ENCODE results near the gene AGFG2.

DNA sequence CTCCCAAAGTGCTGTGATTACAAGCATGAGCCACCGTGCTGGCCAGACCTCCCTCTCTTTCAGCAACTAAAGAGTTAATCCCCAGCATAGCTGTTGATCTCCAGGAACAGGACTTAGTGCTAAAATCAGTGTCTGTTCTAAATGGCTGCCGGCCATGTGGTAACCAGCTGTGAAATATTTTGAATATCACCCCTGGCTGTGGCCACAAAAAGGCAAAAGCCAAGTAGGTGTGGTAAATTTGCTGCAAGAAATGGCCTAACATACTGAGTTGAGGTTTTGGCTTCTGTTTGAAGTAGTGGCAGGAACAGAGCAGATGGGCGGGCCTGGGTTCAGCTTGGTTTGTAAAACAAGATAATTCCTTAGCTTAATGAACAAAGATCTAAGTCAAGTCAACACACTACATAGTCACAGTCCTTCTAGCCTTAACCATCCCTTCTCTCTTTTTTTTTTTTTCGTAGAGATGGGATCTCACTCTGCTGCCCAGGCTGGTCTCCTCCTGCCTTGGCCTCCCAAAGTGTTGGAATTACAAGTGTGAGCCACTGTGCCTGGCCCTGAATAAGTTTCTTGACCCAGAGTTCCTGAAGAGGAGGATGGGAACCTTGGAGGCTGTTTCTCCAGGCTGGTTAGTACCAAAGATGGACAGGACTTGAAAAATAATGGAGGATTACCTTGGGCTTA, 22.7 kb upstream of the AGFG2 start:
- TF ChIP-seq, protein P1, sequence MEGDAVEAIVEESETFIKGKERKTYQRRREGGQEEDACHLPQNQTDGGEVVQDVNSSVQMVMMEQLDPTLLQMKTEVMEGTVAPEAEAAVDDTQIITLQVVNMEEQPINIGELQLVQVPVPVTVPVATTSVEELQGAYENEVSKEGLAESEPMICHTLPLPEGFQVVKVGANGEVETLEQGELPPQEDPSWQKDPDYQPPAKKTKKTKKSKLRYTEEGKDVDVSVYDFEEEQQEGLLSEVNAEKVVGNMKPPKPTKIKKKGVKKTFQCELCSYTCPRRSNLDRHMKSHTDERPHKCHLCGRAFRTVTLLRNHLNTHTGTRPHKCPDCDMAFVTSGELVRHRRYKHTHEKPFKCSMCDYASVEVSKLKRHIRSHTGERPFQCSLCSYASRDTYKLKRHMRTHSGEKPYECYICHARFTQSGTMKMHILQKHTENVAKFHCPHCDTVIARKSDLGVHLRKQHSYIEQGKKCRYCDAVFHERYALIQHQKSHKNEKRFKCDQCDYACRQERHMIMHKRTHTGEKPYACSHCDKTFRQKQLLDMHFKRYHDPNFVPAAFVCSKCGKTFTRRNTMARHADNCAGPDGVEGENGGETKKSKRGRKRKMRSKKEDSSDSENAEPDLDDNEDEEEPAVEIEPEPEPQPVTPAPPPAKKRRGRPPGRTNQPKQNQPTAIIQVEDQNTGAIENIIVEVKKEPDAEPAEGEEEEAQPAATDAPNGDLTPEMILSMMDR (tag by site-specific recombination; IDR thresholded peaks at IDR 0.05) = no peak
- TF ChIP-seq, protein P2, sequence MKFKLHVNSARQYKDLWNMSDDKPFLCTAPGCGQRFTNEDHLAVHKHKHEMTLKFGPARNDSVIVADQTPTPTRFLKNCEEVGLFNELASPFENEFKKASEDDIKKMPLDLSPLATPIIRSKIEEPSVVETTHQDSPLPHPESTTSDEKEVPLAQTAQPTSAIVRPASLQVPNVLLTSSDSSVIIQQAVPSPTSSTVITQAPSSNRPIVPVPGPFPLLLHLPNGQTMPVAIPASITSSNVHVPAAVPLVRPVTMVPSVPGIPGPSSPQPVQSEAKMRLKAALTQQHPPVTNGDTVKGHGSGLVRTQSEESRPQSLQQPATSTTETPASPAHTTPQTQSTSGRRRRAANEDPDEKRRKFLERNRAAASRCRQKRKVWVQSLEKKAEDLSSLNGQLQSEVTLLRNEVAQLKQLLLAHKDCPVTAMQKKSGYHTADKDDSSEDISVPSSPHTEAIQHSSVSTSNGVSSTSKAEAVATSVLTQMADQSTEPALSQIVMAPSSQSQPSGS (tag by site-specific recombination; IDR thresholded peaks at IDR 0.05; ENCODE audit: low read depth) = no peak
- no peak for TF ChIP-seq PRDM6 (tag by site-specific recombination; IDR thresholded peaks at IDR 0.05)
- TF ChIP-seq, protein P3, sequence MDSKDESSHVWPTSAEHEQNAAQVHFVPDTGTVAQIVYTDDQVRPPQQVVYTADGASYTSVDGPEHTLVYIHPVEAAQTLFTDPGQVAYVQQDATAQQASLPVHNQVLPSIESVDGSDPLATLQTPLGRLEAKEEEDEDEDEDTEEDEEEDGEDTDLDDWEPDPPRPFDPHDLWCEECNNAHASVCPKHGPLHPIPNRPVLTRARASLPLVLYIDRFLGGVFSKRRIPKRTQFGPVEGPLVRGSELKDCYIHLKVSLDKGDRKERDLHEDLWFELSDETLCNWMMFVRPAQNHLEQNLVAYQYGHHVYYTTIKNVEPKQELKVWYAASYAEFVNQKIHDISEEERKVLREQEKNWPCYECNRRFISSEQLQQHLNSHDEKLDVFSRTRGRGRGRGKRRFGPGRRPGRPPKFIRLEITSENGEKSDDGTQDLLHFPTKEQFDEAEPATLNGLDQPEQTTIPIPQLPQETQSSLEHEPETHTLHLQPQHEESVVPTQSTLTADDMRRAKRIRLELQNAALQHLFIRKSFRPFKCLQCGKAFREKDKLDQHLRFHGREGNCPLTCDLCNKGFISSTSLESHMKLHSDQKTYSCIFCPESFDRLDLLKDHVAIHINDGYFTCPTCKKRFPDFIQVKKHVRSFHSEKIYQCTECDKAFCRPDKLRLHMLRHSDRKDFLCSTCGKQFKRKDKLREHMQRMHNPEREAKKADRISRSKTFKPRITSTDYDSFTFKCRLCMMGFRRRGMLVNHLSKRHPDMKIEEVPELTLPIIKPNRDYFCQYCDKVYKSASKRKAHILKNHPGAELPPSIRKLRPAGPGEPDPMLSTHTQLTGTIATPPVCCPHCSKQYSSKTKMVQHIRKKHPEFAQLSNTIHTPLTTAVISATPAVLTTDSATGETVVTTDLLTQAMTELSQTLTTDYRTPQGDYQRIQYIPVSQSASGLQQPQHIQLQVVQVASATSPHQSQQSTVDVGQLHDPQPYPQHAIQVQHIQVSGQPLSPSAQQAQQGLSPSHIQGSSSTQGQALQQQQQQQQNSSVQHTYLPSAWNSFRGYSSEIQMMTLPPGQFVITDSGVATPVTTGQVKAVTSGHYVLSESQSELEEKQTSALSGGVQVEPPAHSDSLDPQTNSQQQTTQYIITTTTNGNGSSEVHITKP (tag by site-specific recombination; IDR thresholded peaks at IDR 0.05) = no peak
- TF ChIP-seq, protein P4, sequence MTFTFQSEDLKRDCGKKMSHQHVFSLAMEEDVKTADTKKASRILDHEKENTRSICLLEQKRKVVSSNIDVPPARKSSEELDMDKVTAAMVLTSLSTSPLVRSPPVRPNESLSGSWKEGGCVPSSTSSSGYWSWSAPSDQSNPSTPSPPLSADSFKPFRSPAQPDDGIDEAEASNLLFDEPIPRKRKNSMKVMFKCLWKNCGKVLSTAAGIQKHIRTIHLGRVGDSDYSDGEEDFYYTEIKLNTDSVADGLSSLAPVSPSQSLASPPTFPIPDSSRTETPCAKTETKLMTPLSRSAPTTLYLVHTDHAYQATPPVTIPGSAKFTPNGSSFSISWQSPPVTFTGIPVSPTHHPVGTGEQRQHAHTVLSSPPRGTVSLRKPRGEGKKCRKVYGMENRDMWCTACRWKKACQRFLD (tag by site-specific recombination; IDR thresholded peaks at IDR 0.05) = no peak
